ENCODE measurements around the gene OGA.

Gene OGA

GRCh38 chr10:101826852-101827434, 8.7 kb upstream of the OGA start:
- Histone ChIP-seq H3K27ac (ENCODE audit: low read length) (no peak overlapping the region), H3K27me3 (ENCODE audit: control insufficient read depth, insufficient read depth, low read length) (no peaks in the 10 kb centered on the region), H3K9me3 (ENCODE audit: control insufficient read depth, insufficient read depth, low read length) (no peaks in the 10 kb centered on the region), H3K36me3 (ENCODE audit: control insufficient read depth, insufficient read depth, low read length) (no peaks in the 10 kb centered on the region), H3K4me1 (ENCODE audit: control insufficient read depth, insufficient read depth, low read length) (peaks cover 2% of the 10 kb centered on the region; the same call in 1 of the 2 replicates), H3K4me3 (ENCODE audit: low read length) (no peak overlapping the region)
- no CpG with 5 or more reads among the region's 5 CpGs for WGBS (ENCODE audit: insufficient coverage, insufficient read length)
- DNase-seq (ENCODE audit: low read depth, low spot score), result no peak

- H3K27me3 ChIP-seq (ENCODE audit: control insufficient read depth, insufficient read depth, low read length), result no peaks in the 10 kb centered on the region
- no peak for DNase-seq (ENCODE audit: low read depth, low spot score)
- WGBS (ENCODE audit: insufficient coverage, insufficient read length), result no CpG with 5 or more reads among the region's 2 CpGs
- H3K36me3 ChIP-seq (ENCODE audit: control insufficient read depth, insufficient read depth, low read length), result no peaks in the 10 kb centered on the region
- no peaks in the 10 kb centered on the region for H3K9me3 ChIP-seq (ENCODE audit: control insufficient read depth, insufficient read depth, low read length)
- H3K27ac ChIP-seq (ENCODE audit: low read length), result no peak overlapping the region
- H3K4me3 ChIP-seq (ENCODE audit: low read length), result no peak overlapping the region
- no peaks in the 10 kb centered on the region; the same call in 1 of the 2 replicates for H3K4me1 ChIP-seq (ENCODE audit: control insufficient read depth, insufficient read depth, low read length)
Observed at GRCh38 chr10:101824736-101825135, 6.5 kb upstream of the OGA start.

DNA sequence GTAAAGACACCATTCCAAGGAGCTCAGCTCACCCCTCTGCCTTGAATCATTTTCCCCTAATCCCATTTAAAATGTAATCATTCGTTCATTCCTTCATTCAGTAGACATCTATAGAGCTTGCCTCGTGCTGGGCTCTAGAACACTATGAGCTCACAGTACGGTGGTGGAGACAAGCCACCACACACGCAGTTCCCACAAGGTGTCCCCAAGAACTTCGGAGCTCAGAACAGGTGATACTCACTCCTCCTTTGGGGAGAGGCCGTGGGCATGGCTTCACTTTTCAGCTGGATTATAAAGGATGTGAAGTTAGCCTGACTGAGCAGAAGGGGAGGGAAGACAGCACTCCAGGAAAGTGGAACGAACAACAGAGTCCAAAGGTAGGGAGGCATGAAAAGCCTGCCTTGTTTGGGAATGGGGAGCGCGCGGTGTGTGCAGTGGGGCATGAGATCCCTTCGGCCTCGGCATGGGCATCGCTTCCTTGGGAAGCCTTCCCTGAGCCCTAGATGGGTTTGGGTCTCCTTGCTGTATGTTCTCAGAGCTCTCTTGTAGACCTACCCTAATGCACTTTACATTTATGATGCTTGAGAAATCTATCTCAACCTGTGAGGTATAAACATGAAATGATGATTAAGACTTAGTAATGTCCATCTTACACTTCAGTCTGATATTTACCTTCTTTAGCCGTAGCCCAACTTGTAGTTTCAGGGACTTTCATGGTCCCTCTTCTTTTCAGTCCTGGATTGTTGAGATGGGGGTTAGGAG, 809 bp upstream of the OGA start:
- no peaks in the 10 kb centered on the region for H3K36me3 ChIP-seq (ENCODE audit: control insufficient read depth, insufficient read depth, low read length)
- no peaks in the 10 kb centered on the region for H3K9me3 ChIP-seq (ENCODE audit: control insufficient read depth, insufficient read depth, low read length)
- H3K27me3 ChIP-seq (ENCODE audit: control insufficient read depth, insufficient read depth, low read length), result no peaks in the 10 kb centered on the region
- WGBS (ENCODE audit: insufficient coverage, insufficient read length), result no CpG with 5 or more reads among the region's 14 CpGs
- DNase-seq (ENCODE audit: low read depth, low spot score), result no peak
- no peaks in the 10 kb centered on the region; the same call in 1 of the 2 replicates for H3K4me1 ChIP-seq (ENCODE audit: control insufficient read depth, insufficient read depth, low read length)
- H3K4me3 ChIP-seq (ENCODE audit: low read length), result peak overlapping the region; percentile 45; the same call in 1 of the 2 replicates
- no peak overlapping the region for H3K27ac ChIP-seq (ENCODE audit: low read length)

DNA sequence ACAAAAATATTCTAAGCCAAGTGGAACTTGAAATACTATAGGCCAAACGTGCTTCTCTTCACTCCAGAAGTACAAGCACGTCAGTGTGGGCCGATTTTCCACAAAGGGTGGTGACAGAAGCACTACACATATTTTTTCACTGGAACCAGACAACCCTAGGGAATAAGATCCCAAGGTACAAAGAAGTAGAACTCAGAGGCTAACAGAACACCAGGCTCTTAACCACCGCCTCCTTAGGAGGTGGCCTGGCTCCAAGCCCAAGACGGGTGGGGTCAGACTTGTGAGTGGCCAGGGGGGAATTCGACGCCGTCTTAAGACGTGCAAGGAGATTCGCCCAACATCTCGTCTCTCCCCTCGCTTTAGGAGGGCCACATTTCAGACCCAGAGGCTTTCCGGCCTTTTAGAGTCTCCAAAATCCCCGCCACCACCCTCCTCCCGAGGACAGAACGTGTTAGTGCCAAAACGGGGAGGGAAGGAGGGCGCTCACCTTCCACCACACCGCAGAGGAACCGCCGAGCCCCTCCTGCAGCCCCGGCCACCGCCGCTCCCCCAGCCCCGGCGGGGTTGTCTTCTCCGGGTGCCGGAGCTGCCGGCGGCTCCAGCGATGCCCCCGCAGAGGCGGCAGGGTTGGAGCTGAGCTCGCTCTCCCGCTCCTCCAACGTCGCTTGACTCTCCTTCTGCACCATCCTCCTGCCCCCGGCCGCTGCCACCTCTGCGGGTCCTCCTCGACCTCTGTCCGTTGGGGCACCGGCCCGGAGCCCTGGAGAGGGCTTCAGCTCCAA, 716 bp downstream of the OGA start:
- Histone ChIP-seq H3K9me3 (ENCODE audit: control insufficient read depth, insufficient read depth, low read length) (no peaks in the 10 kb centered on the region), H3K36me3 (ENCODE audit: control insufficient read depth, insufficient read depth, low read length) (peaks cover 2% of the 10 kb centered on the region; the same call in 1 of the 2 replicates), H3K4me3 (ENCODE audit: low read length) (peak overlapping the region; percentile 77), H3K27me3 (ENCODE audit: control insufficient read depth, insufficient read depth, low read length) (no peaks in the 10 kb centered on the region), H3K27ac (ENCODE audit: low read length) (no peak overlapping the region), H3K4me1 (ENCODE audit: control insufficient read depth, insufficient read depth, low read length) (no peaks in the 10 kb centered on the region; the same call in 1 of the 2 replicates)
- WGBS (ENCODE audit: insufficient coverage, insufficient read length), result no CpG with 5 or more reads among the region's 44 CpGs
- no peak for DNase-seq (ENCODE audit: low read depth, low spot score)

- peaks cover 5% of the 10 kb centered on the region; the same call in 1 of the 2 replicates for H3K36me3 ChIP-seq (ENCODE audit: control insufficient read depth, insufficient read depth, low read length)
- DNase-seq (ENCODE audit: low read depth, low spot score), result no peak
- no peaks in the 10 kb centered on the region for H3K27me3 ChIP-seq (ENCODE audit: control insufficient read depth, insufficient read depth, low read length)
- H3K4me1 ChIP-seq (ENCODE audit: control insufficient read depth, insufficient read depth, low read length), result no peaks in the 10 kb centered on the region; the same call in 1 of the 2 replicates
- no CpG with 5 or more reads among the region's 14 CpGs for WGBS (ENCODE audit: insufficient coverage, insufficient read length)
- no peaks in the 10 kb centered on the region for H3K9me3 ChIP-seq (ENCODE audit: control insufficient read depth, insufficient read depth, low read length)
- H3K27ac ChIP-seq (ENCODE audit: low read length), result no peak overlapping the region
- H3K4me3 ChIP-seq (ENCODE audit: low read length), result peak overlapping the region; percentile 77; the same call in 1 of the 2 replicates
Observed at GRCh38 chr10:101816913-101817336, 1.3 kb downstream of the OGA start.

DNA sequence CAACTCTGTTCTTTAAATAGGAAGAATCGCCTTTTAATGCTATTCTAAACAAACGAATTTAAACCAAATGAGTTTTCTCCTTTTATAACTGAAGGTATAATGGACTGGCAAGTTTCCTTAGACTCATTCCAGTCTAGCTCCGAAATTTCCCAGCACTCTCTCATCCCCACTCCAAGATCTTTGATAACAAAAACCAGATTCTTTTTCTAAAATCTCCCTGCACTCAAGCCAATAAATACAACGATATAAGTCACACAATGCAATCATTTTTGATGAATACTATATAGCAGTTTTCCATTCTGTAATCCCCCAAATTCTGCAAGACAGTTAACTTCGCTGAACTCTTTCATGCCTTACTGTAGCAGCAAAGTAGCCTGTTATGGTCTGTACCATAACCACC, 1.9 kb downstream of the OGA start:
- Histone ChIP-seq H3K36me3 (ENCODE audit: control insufficient read depth, insufficient read depth, low read length) (peaks cover 5% of the 10 kb centered on the region; the same call in 1 of the 2 replicates), H3K4me1 (ENCODE audit: control insufficient read depth, insufficient read depth, low read length) (no peaks in the 10 kb centered on the region; the same call in 1 of the 2 replicates), H3K27ac (ENCODE audit: low read length) (no peak overlapping the region), H3K4me3 (ENCODE audit: low read length) (peak overlapping the region; percentile 77; the same call in 1 of the 2 replicates), H3K27me3 (ENCODE audit: control insufficient read depth, insufficient read depth, low read length) (no peaks in the 10 kb centered on the region), H3K9me3 (ENCODE audit: control insufficient read depth, insufficient read depth, low read length) (no peaks in the 10 kb centered on the region)
- WGBS (ENCODE audit: insufficient coverage, insufficient read length), result no CpG with 5 or more reads among the region's 5 CpGs
- no peak for DNase-seq (ENCODE audit: low read depth, low spot score)

GRCh38 chr10:101814466-101815071, 3.7 kb downstream of the OGA start:
- WGBS (ENCODE audit: insufficient coverage, insufficient read length), result no CpG with 5 or more reads among the region's 8 CpGs
- H3K9me3 ChIP-seq (ENCODE audit: control insufficient read depth, insufficient read depth, low read length), result no peaks in the 10 kb centered on the region
- H3K36me3 ChIP-seq (ENCODE audit: control insufficient read depth, insufficient read depth, low read length), result peaks cover 5% of the 10 kb centered on the region; the same call in 1 of the 2 replicates
- H3K4me3 ChIP-seq (ENCODE audit: low read length), result no peak overlapping the region
- H3K27ac ChIP-seq (ENCODE audit: low read length), result no peak overlapping the region
- DNase-seq (ENCODE audit: low read depth, low spot score), result no peak
- H3K27me3 ChIP-seq (ENCODE audit: control insufficient read depth, insufficient read depth, low read length), result no peaks in the 10 kb centered on the region
- H3K4me1 ChIP-seq (ENCODE audit: control insufficient read depth, insufficient read depth, low read length), result no peaks in the 10 kb centered on the region; the same call in 1 of the 2 replicates

- Histone ChIP-seq H3K9me3 (ENCODE audit: control insufficient read depth, insufficient read depth, low read length) (no peaks in the 10 kb centered on the region), H3K27me3 (ENCODE audit: control insufficient read depth, insufficient read depth, low read length) (no peaks in the 10 kb centered on the region), H3K4me1 (ENCODE audit: control insufficient read depth, insufficient read depth, low read length) (no peaks in the 10 kb centered on the region; the same call in 1 of the 2 replicates), H3K36me3 (ENCODE audit: control insufficient read depth, insufficient read depth, low read length) (peaks cover 5% of the 10 kb centered on the region; the same call in 1 of the 2 replicates), H3K4me3 (ENCODE audit: low read length) (no peak overlapping the region), H3K27ac (ENCODE audit: low read length) (no peak overlapping the region)
- no peak for DNase-seq (ENCODE audit: low read depth, low spot score)
- no CpG with 5 or more reads among the region's 4 CpGs for WGBS (ENCODE audit: insufficient coverage, insufficient read length)
Observed at GRCh38 chr10:101812606-101813005, 5.6 kb downstream of the OGA start.

- Histone ChIP-seq H3K27me3 (ENCODE audit: control insufficient read depth, insufficient read depth, low read length) (no peaks in the 10 kb centered on the region), H3K36me3 (ENCODE audit: control insufficient read depth, insufficient read depth, low read length) (peaks cover 11% of the 10 kb centered on the region; the same call in 1 of the 2 replicates), H3K4me1 (ENCODE audit: control insufficient read depth, insufficient read depth, low read length) (no peaks in the 10 kb centered on the region), H3K4me3 (ENCODE audit: low read length) (no peak overlapping the region), H3K27ac (ENCODE audit: low read length) (no peak overlapping the region), H3K9me3 (ENCODE audit: control insufficient read depth, insufficient read depth, low read length) (no peaks in the 10 kb centered on the region)
- DNase-seq (ENCODE audit: low read depth, low spot score), result no peak
- no CpG with 5 or more reads among the region's 1 CpG for WGBS (ENCODE audit: insufficient coverage, insufficient read length)
Observed at GRCh38 chr10:101807158-101807557, 11.1 kb downstream of the OGA start.

DNA sequence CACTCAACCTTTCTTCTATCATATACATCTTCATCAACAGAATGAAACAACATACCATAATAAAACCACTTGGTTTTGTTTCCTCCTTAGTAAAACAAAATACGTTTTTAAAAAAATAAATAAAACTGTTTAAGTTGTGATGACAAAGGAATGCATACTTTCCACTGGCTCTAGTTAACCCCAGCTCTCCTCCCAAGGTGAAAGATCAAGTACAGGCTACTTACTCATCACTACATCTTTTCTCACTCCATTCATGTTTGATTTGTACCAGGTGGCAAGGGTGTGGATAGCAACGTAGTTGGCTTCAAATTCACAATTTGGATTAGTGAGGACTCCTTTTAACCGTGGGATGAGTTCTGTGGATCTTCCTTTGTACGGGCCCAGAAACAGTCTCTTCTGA, 14.7 kb downstream of the OGA start:
- H3K27ac ChIP-seq (ENCODE audit: low read length), result no peak overlapping the region
- no peak for DNase-seq (ENCODE audit: low read depth, low spot score)
- H3K36me3 ChIP-seq (ENCODE audit: control insufficient read depth, insufficient read depth, low read length), result peaks cover 28% of the 10 kb centered on the region
- WGBS (ENCODE audit: insufficient coverage, insufficient read length), result 100% methylated on average over 1 of the region's 4 CpGs
- H3K4me3 ChIP-seq (ENCODE audit: low read length), result no peak overlapping the region
- H3K4me1 ChIP-seq (ENCODE audit: control insufficient read depth, insufficient read depth, low read length), result no peaks in the 10 kb centered on the region
- H3K27me3 ChIP-seq (ENCODE audit: control insufficient read depth, insufficient read depth, low read length), result no peaks in the 10 kb centered on the region
- H3K9me3 ChIP-seq (ENCODE audit: control insufficient read depth, insufficient read depth, low read length), result no peaks in the 10 kb centered on the region

All from iPS DF 6.9 (cell line).